ENCODE measurements around the gene PRDM16.

GRCh38 chr1:3029481-3029961 lies 39.5 kb upstream of the PRDM16 start:
- no peak for TF ChIP-seq EP300 (conservative IDR thresholded peaks at IDR 0.05; ENCODE audit: poor library complexity, severe bottlenecking)
- TF ChIP-seq POLR2AphosphoS5 (IDR thresholded peaks at IDR 0.05), result no peak
- no peak for TF ChIP-seq CTCF (IDR thresholded peaks at IDR 0.05; ENCODE audit: poor library complexity, severe bottlenecking)
- TF ChIP-seq EZH2 (IDR thresholded peaks at IDR 0.05; ENCODE audit: borderline replicate concordance, insufficient read depth, low read length, poor library complexity, severe bottlenecking), result no peak
- no peak for TF ChIP-seq RAD21 (conservative IDR thresholded peaks at IDR 0.05)
- no peak for TF ChIP-seq MXI1 (conservative IDR thresholded peaks at IDR 0.05; ENCODE audit: poor library complexity, severe bottlenecking)

All from neural cell (in vitro differentiated cells).